ENCODE measurements around the gene ODAD4. TPM values are rescaled to one million over a fixed set of nuclear protein-coding genes. Genes with fewer than 3 reads are reported as not detected.
"Not testable (repeated sequence)": the region's sequence is repeated elsewhere in the genome, so short reads cannot be mapped to it uniquely, and the experiment has no call there.

Gene ODAD4
- total RNA-seq, 1 donor from 2014 or later = 2.1 TPM

DNA sequence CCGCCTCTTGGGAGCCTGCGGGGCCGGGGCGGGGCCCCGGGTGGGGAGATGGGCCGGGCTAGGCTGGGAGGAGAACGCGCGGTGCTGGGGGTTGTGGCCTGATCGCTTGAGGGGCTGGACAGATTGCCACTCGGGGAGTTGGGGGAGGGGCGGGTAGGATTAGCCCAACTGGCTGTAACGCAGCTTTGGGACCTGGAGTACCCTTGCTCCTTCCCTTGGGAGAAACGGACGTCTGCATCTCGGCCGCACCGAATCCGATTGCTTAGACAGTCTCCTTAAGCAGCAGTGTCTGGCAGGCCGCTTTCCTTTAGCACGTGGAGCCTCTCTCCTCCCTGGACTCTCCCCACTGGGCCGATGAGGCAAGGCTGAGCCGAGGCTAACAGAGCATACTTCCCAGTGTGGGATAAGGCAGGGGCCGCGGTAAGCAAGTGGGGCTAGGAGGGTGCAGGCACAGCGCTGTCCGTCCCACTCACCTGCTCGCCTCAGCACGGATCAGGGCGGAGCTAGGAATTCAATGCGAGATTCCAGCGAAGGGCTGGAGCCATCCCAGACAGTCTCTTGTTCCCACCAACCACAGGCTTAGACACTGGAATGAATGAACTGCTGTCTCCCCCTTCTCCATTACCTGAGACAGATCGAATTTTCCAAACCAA lies 11.1 kb upstream of the ODAD4 start:
- DNase-seq (ENCODE audit: low spot score in 2 of 2, unreplicated experiment in 2 of 2) = peak in 1 of 2 experiments; percentile 35
- peak overlapping the region; percentile 91 for H3K4me3 Mint-ChIP-seq
- H3K4me1 Mint-ChIP-seq = peaks cover 36% of the 10 kb centered on the region
- TF ChIP-seq, protein P1, sequence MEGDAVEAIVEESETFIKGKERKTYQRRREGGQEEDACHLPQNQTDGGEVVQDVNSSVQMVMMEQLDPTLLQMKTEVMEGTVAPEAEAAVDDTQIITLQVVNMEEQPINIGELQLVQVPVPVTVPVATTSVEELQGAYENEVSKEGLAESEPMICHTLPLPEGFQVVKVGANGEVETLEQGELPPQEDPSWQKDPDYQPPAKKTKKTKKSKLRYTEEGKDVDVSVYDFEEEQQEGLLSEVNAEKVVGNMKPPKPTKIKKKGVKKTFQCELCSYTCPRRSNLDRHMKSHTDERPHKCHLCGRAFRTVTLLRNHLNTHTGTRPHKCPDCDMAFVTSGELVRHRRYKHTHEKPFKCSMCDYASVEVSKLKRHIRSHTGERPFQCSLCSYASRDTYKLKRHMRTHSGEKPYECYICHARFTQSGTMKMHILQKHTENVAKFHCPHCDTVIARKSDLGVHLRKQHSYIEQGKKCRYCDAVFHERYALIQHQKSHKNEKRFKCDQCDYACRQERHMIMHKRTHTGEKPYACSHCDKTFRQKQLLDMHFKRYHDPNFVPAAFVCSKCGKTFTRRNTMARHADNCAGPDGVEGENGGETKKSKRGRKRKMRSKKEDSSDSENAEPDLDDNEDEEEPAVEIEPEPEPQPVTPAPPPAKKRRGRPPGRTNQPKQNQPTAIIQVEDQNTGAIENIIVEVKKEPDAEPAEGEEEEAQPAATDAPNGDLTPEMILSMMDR (IDR thresholded peaks at IDR 0.05; ENCODE audit: unreplicated experiment) = no peak
- no peaks in the 10 kb centered on the region for H3K27me3 Mint-ChIP-seq (ENCODE audit: low read depth)
- no peaks in the 10 kb centered on the region for H3K36me3 Mint-ChIP-seq
- H3K27ac Mint-ChIP-seq = peak overlapping the region; percentile 97
- no peaks in the 10 kb centered on the region for H3K9me3 Mint-ChIP-seq

DNA sequence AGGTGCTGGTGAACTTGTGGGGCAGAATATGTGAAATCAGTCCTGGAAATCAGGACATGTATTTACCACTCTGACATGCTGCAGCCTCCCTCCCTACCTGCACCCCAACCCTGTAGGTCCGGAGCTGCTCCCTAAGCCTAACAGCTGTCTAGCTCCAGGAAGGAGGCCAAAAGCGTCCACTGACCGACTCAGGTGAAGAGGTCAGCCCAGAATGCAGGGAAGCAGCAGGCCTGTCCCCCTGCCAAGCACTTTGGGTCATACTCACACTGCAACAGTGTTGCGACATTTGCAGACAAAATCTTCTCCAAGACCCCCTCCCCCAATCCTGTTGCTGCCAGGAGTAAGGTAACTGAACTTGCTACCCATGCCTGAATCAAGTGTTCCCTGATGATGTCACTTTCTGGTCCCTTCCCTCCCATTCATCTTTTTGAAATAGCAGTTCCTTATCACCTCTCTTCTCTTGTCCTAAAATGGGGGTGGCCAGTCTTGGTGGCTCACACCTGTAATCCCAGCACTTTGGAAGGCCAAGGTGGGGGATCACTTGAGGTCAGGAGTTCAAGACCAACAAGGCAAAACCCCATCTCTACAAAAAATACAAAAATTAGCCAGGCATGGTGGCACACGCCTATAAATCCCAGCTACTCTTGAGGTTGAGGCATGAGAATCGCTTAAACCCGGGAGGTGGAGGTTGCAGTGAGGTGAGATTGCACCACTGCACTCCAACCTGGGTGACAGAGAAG lies 10.4 kb upstream of the ODAD4 start:
- H3K27me3 Mint-ChIP-seq (ENCODE audit: low read depth) = no peaks in the 10 kb centered on the region
- H3K4me1 Mint-ChIP-seq = peaks cover 29% of the 10 kb centered on the region
- TF ChIP-seq, protein P1 (IDR thresholded peaks at IDR 0.05; ENCODE audit: unreplicated experiment) = no peak
- H3K4me3 Mint-ChIP-seq = peak overlapping the region; percentile 91
- H3K27ac Mint-ChIP-seq = peak overlapping the region; percentile 97
- no peaks in the 10 kb centered on the region for H3K9me3 Mint-ChIP-seq
- no peaks in the 10 kb centered on the region for H3K36me3 Mint-ChIP-seq
- no peak for DNase-seq (ENCODE audit: low spot score in 2 of 2, unreplicated experiment in 2 of 2)

DNA sequence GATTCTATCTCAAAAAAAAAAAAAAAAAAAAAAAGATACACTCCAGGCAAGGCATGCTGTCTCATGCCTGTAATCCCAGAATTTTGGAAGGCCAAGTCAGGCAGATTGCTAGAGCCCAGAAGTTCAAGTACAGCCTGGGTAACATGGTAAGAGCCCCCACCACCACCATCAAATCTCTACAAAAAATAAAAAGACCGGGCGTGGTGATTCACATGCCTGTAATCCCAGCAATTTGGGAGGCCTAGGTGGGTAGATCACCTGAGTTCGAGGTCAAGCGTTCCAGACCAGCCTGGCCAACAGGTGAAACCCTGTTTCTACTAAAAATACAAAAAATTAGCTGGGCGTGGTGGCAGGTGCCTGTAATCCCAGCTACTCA lies 9.8 kb upstream of the ODAD4 start:
- Mint-ChIP-seq H3K36me3 (no peaks in the 10 kb centered on the region), H3K27me3 (ENCODE audit: low read depth) (no peaks in the 10 kb centered on the region), H3K4me3 (no peak overlapping the region), H3K27ac (peak overlapping the region; percentile 97), H3K9me3 (no peaks in the 10 kb centered on the region), H3K4me1 (peaks cover 26% of the 10 kb centered on the region)
- TF ChIP-seq, protein P1 (IDR thresholded peaks at IDR 0.05; ENCODE audit: unreplicated experiment) = no peak
- DNase-seq (ENCODE audit: low spot score in 2 of 2, unreplicated experiment in 2 of 2) = no peak

DNA sequence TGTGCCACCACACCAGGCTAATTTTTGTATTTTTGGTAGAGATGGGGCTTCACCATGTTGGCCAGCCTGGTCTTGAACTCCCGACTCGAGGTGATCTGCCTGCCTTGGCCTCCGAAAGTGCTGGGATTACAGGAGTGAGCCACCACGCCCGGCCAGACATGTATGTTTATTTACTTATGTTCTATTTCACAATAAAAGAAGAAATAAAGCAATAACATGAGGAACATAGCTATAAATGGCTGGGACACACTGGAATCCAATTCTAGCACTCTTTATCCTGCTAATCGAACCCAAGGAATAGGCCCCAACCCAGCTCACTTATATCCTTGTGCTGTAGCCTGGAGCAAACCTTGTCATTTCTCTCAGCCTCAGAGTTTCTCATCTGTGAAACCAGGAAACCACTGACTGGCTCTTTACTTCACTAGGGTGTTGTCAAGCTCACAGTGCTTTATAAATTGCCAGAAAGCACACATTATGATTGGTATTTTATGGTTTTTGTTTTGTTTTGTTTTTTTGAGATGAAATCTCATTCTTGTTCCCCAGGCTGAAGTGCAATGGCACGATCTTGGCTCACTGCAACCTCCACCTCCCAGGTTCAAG lies 4.3 kb upstream of the ODAD4 start:
- DNase-seq (ENCODE audit: low spot score in 2 of 2, unreplicated experiment in 2 of 2) = no peak
- no peaks in the 10 kb centered on the region for H3K36me3 Mint-ChIP-seq
- H3K27ac Mint-ChIP-seq = no peak overlapping the region
- H3K4me3 Mint-ChIP-seq = no peak overlapping the region
- H3K9me3 Mint-ChIP-seq = no peaks in the 10 kb centered on the region
- TF ChIP-seq, protein P1 (IDR thresholded peaks at IDR 0.05; ENCODE audit: unreplicated experiment) = no peak
- H3K27me3 Mint-ChIP-seq (ENCODE audit: low read depth) = no peaks in the 10 kb centered on the region
- H3K4me1 Mint-ChIP-seq = peaks cover 16% of the 10 kb centered on the region

DNA sequence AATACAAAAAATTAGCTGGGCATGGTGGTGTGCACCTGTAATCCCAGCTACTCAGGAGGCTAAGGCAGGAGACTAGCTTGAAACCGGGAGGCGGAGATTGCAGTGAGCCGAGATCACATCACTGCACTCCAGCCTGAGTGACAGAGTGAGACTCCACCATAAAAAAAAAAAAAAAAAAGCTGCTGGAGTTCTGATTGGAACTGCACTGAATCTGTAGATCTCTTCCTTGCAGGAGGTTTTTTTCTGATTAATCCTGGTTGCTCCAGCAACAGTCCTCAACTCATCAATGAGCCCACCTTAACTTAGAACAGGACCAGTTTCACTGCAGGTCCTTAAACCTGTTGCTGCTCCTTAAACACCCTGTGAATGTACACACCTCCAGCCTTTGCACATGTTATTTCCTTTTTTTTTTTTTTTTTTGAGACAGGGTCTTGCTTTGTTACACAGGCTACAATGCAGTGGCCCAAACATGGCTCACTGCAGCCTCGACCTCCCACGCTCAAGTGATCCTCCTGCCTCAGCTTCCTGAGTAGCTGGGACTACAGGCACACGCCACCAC lies 1.6 kb upstream of the ODAD4 start:
- Mint-ChIP-seq H3K4me1 (peaks cover 16% of the 10 kb centered on the region), H3K27ac (peak overlapping the region; percentile 94), H3K4me3 (no peak overlapping the region), H3K36me3 (no peaks in the 10 kb centered on the region), H3K27me3 (ENCODE audit: low read depth) (no peaks in the 10 kb centered on the region), H3K9me3 (no peaks in the 10 kb centered on the region)
- TF ChIP-seq, protein P1 (IDR thresholded peaks at IDR 0.05; ENCODE audit: unreplicated experiment) = no peak
- no peak for DNase-seq (ENCODE audit: low spot score in 2 of 2, unreplicated experiment in 2 of 2)

DNA sequence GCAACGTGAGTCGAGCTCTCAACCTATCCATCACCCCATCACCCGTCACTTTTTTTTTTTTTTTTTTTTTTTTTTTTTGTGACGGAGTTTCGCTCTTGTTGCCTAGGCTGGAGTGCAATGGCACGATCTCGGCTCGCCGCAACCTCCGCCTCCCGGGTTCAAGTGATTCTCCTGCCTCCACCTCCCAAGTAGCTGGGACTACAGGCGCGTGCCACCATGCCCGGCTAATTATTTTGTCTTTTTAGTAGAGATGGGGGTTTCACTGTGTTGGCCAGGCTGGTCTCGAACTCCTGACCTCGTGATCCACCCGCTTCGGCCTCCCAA lies 378 bp downstream of the ODAD4 start:
- H3K27me3 Mint-ChIP-seq (ENCODE audit: low read depth); DNase-seq (ENCODE audit: low spot score in 2 of 2, unreplicated experiment in 2 of 2); H3K36me3 Mint-ChIP-seq; H3K9me3 Mint-ChIP-seq: not testable (repeated sequence)
- H3K4me1 Mint-ChIP-seq = peaks cover 16% of the 10 kb centered on the region
- peak overlapping the region; percentile 94 for H3K27ac Mint-ChIP-seq
- H3K4me3 Mint-ChIP-seq = peak overlapping the region; percentile 80

DNA sequence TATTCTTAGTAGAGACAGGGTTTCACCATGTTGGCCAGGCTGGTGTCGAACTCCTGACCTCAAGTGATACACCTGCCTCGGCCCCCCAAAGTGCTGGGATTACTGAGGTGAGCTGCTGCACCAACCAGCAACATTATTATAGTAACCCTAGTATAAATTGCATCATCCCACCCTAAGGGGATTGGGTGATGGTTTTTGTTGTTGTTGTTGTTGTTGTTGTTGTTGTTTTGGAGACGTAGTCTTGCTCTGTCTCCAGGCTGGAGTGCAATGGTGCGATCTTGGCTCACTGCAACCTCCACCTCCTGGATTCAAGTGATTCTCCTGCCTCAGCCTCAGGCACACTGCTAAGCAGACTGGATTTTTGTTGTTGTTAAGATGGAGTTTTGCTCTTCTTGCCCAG lies 1.3 kb downstream of the ODAD4 start:
- H3K4me1 Mint-ChIP-seq = peaks cover 16% of the 10 kb centered on the region
- not testable (repeated sequence) for DNase-seq (ENCODE audit: low spot score in 2 of 2, unreplicated experiment in 2 of 2); H3K4me3 Mint-ChIP-seq; H3K27ac Mint-ChIP-seq; H3K27me3 Mint-ChIP-seq (ENCODE audit: low read depth); H3K36me3 Mint-ChIP-seq; H3K9me3 Mint-ChIP-seq
